HCT116 (cell line): Measurements from ENCODE around the gene NDOR1. TPM values are rescaled to one million over a fixed set of nuclear protein-coding genes. Genes with fewer than 3 reads are reported as not detected.

Experiments used
- ATAC-seq: fragments of 200-7000 bp; cut with Tn5 transposase; 2 replicates; pipeline ENCODE4 v1.9.1; 2020; ENCODE audit warnings: mild to moderate bottlenecking, moderate library complexity
- BruUV-seq: library from RNA; stranded (reverse); fragments of 400-500 nt; replicated peaks from 2 replicates; lab custom pipeline; 2021; lab: Mats Ljungman, UMichigan
- CTCF ChIA-PET: fragments of 300-600 bp; sonication (Branson Sonifier 250); formaldehyde crosslinking; loops from one replicate; lab custom pipeline; 2021; ENCODE audit warnings: antibody characterized with exemption; lab: Charles Lee
- POLR2A ChIA-PET: fragments of 300-600, 350-600 bp; sonication (Branson Sonifier 250); formaldehyde crosslinking; loops from one replicate; lab custom pipeline; 2021; ENCODE audit warnings: antibody characterized with exemption; lab: Charles Lee
- RAD21 ChIA-PET, 2 experiments: fragments of 300-600 bp; sonication (Branson Sonifier 250); formaldehyde crosslinking; loops; one replicate each; lab custom pipeline; 2023; ENCODE audit warnings: low total read pairs in 2 of 2; ENCODE audit not compliant: uncharacterized antibody in 2 of 2, unreplicated experiment in 2 of 2, low non-redundant PET in 1 of 2; lab: Charles Lee
- DNase-seq: peaks from one replicate; pipeline ENCODE4 v3.0.0-alpha.2; 2010; ENCODE audit warnings: low read depth, low spot score
- H2AFZ ChIP-seq: fragments of 200-600 bp; shearing (Covaris generic), sonication (generic); 2 replicates; pipeline ENCODE4 v1.6.1; 2017; ENCODE audit warnings: low read depth, mixed run types, mixed read lengths, antibody characterized with exemption, low read length; ENCODE audit not compliant: poor library complexity, severe bottlenecking
- H3K27ac ChIP-seq: 2 replicates; pipeline ENCODE4 v1.5.1; 2012; ENCODE audit warnings: low read depth, low read length
- H3K27me3 ChIP-seq: fragments of 200-600 bp; sonication (generic); 2 replicates; pipeline ENCODE4 v1.6.1; 2016; ENCODE audit warnings: mixed run types, low read length, mixed read lengths; ENCODE audit not compliant: insufficient read depth
- H3K36me3 ChIP-seq, 2 experiments: fragments of 200-500 bp in 1 of 2; fragments of 200-600 bp in 1 of 2; sonication (Bioruptor generic) in 1 of 2; sonication (generic) in 1 of 2; 2 replicates each; pipeline versions ENCODE4 v1.5.1 to v1.6.1; 2014 to 2016; ENCODE audit warnings: low read length in 2 of 2, inconsistent platforms in 1 of 2, mixed read lengths in 1 of 2, mixed run types in 1 of 2; ENCODE audit not compliant: insufficient read depth in 2 of 2, control insufficient read depth in 1 of 2
- H3K4me1 ChIP-seq, 2 experiments: fragments of 200-600 bp in 1 of 2; sonication (generic) in 1 of 2; 2 replicates each; pipeline versions ENCODE4 v1.5.1 to v1.6.1; 2012 to 2017; ENCODE audit warnings: low read length in 2 of 2, inconsistent platforms in 1 of 2, mild to moderate bottlenecking in 1 of 2, mixed read lengths in 1 of 2, mixed run types in 1 of 2, moderate library complexity in 1 of 2; ENCODE audit not compliant: insufficient read depth in 2 of 2, control insufficient read depth in 1 of 2
- H3K4me2 ChIP-seq: fragments of 200-600 bp; sonication (generic); 2 replicates; pipeline ENCODE4 v1.6.1; 2017; ENCODE audit warnings: mixed run types, low read length, mixed read lengths
- H3K4me3 ChIP-seq, 2 experiments: fragments of 200-600 bp in 1 of 2; sonication (generic) in 1 of 2; replicated peaks in 1 of 2; 2 replicates each; pipeline ENCODE4 v1.5.1; 2011 to 2016; ENCODE audit warnings: low read length in 2 of 2, control low read depth in 1 of 2, low read depth in 1 of 2, mild to moderate bottlenecking in 1 of 2, mixed read lengths in 1 of 2, mixed run types in 1 of 2
- H3K79me2 ChIP-seq: fragments of 200-600 bp; sonication (generic); 2 replicates; pipeline ENCODE4 v1.6.1; 2017; ENCODE audit warnings: mild to moderate bottlenecking, mixed run types, low read length, moderate library complexity, mixed read lengths; ENCODE audit not compliant: insufficient read depth
- H3K9ac ChIP-seq: fragments of 200-600 bp; sonication (generic); 2 replicates; pipeline ENCODE4 v1.6.1; 2016; ENCODE audit warnings: low read length, mixed read lengths
- H3K9me2 ChIP-seq: fragments of 200-600 bp; sonication (generic), shearing (Covaris generic); 2 replicates; pipeline ENCODE4 v1.6.1; 2017; ENCODE audit warnings: mixed run types, mild to moderate bottlenecking, moderate library complexity; ENCODE audit not compliant: insufficient read depth
- H3K9me3 ChIP-seq, 2 experiments: fragments of 200-500 bp in 1 of 2; fragments of 200-600 bp in 1 of 2; sonication (Bioruptor generic) in 1 of 2; sonication (generic) in 1 of 2; 2 replicates each; pipeline ENCODE4 v1.6.1; 2014 to 2017; ENCODE audit warnings: low read length in 2 of 2, mixed read lengths in 2 of 2, inconsistent platforms in 1 of 2, low read depth in 1 of 2, mild to moderate bottlenecking in 1 of 2, mixed run types in 1 of 2, moderate library complexity in 1 of 2; ENCODE audit not compliant: control insufficient read depth in 1 of 2, insufficient read depth in 1 of 2
- H4K20me1 ChIP-seq: fragments of 200-600 bp; sonication (generic), shearing (Covaris generic); 2 replicates; pipeline ENCODE4 v1.6.1; 2017; ENCODE audit warnings: mixed run types, mild to moderate bottlenecking, moderate library complexity; ENCODE audit not compliant: insufficient read depth
- REST ChIP-seq: IDR thresholded peaks from 2 replicates; pipeline ENCODE4 v1.6.1; 2012; ENCODE audit warnings: low read depth
- SP1 ChIP-seq: IDR thresholded peaks from 2 replicates; pipeline ENCODE4 v1.6.1; 2012; ENCODE audit warnings: low read depth
- SRF ChIP-seq: IDR thresholded peaks from 2 replicates; pipeline ENCODE4 v1.6.1; 2012; ENCODE audit warnings: low read depth
- YY1 ChIP-seq: IDR thresholded peaks from 2 replicates; pipeline ENCODE4 v1.6.1; 2011; ENCODE audit warnings: low read length, low read depth, moderate library complexity, mild to moderate bottlenecking; ENCODE audit not compliant: insufficient replicate concordance; ENCODE audit errors: extremely low read depth
- ZNF274 ChIP-seq: fragments of 200-500 bp; sonication (Bioruptor generic); IDR thresholded peaks from 2 replicates; pipeline ENCODE4 v1.6.1; 2014; ENCODE audit warnings: mild to moderate bottlenecking, low read depth, low read length, inconsistent platforms
- intact Hi-C: fragments of 100-400 bp; cut with micrococcal nuclease; formaldehyde crosslinking; loops from 2 replicates; pipeline ENCODE4 v1.10.0; 2022
- total RNA-seq: library from RNA; stranded (reverse); gene quantifications from one replicate; pipeline ENCODE4 v1.2.1, GENCODE V29; 2021; ENCODE audit not compliant: unreplicated experiment

Gene NDOR1
- total RNA-seq, 1 experiment from 2014 or later, result 28.4 TPM

- Histone ChIP-seq H2AFZ (no peak overlapping the region), H3K36me3 (no peaks in the 10 kb centered on the region), H3K9ac (peak overlapping the region; percentile 77), H3K9me2 (no peaks in the 10 kb centered on the region), H3K9me3 (no peaks in the 10 kb centered on the region), H3K4me3 (peak overlapping the region in 1 of 2 experiments; percentile 70; a peak in 3 of 4 replicates), H3K79me2 (no peaks in the 10 kb centered on the region), H3K4me2 (peak overlapping the region; percentile 98), H3K27ac (peak overlapping the region; percentile 82; the same call in 1 of the 2 replicates), H4K20me1 (no peaks in the 10 kb centered on the region), H3K27me3 (no peaks in the 10 kb centered on the region), H3K4me1 (peaks cover 11 to 59% of the 10 kb centered on the region in 2 experiments)
- DNase-seq (no peak), ATAC-seq (no peak)
- ChIA-PET RAD21 (interaction anchor here in 1 of 2 experiments (0.6 kb wide), 2 partner anchors 63 to 140 kb away, joined by 3 read pairs; partner anchors contain the start of gene RNF224), CTCF (interaction anchor here (1.0 to 1.6 kb wide), 3 partner anchors 12 to 73 kb away, joined by 6 to 15 read pairs (median 9); partner anchors contain the start of gene RNF224), POLR2A (interaction anchor here (0.9 to 2.5 kb wide), 7 partner anchors 14 to 77 kb away, joined by 3 to 16 read pairs (median 6); partner anchors contain the start of genes ANAPC2, CYSRT1, SSNA1 and TUBB4B)
- intact Hi-C loops, result loop anchor here (2.0 kb wide), 2 partner anchors 45 to 59 kb away; partner anchors contain the start of gene RNF208
- no TSS peak for BruUV-seq
- TF ChIP-seq SRF (no peak), REST (no peak), YY1 (no peak), ZNF274 (no peak), SP1 (no peak)
- TF ChIP-seq, all 23 proteins: peak for 0
Measured at GRCh38 chr9:137163805-137164204, 41.7 kb upstream of the NDOR1 start.
